Measurements from ENCODE around the gene AGXT2. TPM values are rescaled to one million over a fixed set of nuclear protein-coding genes. Genes with fewer than 3 reads are reported as not detected.
"Not testable (repeated sequence)": the region's sequence is repeated elsewhere in the genome, so short reads cannot be mapped to it uniquely, and the experiment has no call there.

AGXT2 gene
- total and polyA plus RNA-seq, 5 experiments from 2014 or later = not detected

- H3K36me3 Mint-ChIP-seq = no peaks in the 10 kb centered on the region
- POLR2A ChIA-PET = no interaction called here
- no peak overlapping the region for H3K27ac Mint-ChIP-seq
- peaks cover 4 to 22% (median 17%) of the 10 kb centered on the region in 5 donors for H3K27me3 Mint-ChIP-seq
- ATAC-seq (no peak), DNase-seq (no peak)
- H3K9me3 Mint-ChIP-seq = peaks cover 0 to 2% (median 0%) of the 10 kb centered on the region in 9 donors
- H3K4me1 Mint-ChIP-seq = no peaks in the 10 kb centered on the region
- no peak overlapping the region for H3K4me3 Mint-ChIP-seq
These were observed 2.5 kb downstream of the AGXT2 start for GRCh38 chr5:35045280-35045679.

- H3K27me3 Mint-ChIP-seq = peaks cover 6 to 27% (median 21%) of the 10 kb centered on the region in 5 donors
- no peak for ATAC-seq
- no peak overlapping the region for H3K27ac Mint-ChIP-seq
- H3K4me1 Mint-ChIP-seq = no peaks in the 10 kb centered on the region
- no peaks in the 10 kb centered on the region for H3K36me3 Mint-ChIP-seq
- POLR2A ChIA-PET = no interaction called here
- H3K4me3 Mint-ChIP-seq = no peak overlapping the region
- no peak for DNase-seq
- H3K9me3 Mint-ChIP-seq = peaks cover 0 to 2% (median 0%) of the 10 kb centered on the region in 9 donors
These were observed 3.1 kb downstream of the AGXT2 start for GRCh38 chr5:35044649-35045048.

GRCh38 chr5:35042781-35043180 is 5.0 kb downstream of the AGXT2 start:
- POLR2A ChIA-PET = no interaction called here
- Mint-ChIP-seq H3K27me3 (peaks cover 15 to 38% (median 19%) of the 10 kb centered on the region in 5 donors), H3K9me3 (peaks cover 0 to 2% (median 0%) of the 10 kb centered on the region in 9 donors), H3K4me3 (no peak overlapping the region), H3K4me1 (no peaks in the 10 kb centered on the region), H3K27ac (no peak overlapping the region), H3K36me3 (no peaks in the 10 kb centered on the region)
- ATAC-seq (no peak), DNase-seq (no peak)

GRCh38 chr5:35041261-35041660 is 6.5 kb downstream of the AGXT2 start:
- Mint-ChIP-seq H3K27ac (no peak overlapping the region), H3K4me1 (no peaks in the 10 kb centered on the region), H3K27me3 (peaks cover 12 to 50% (median 18%) of the 10 kb centered on the region in 5 donors), H3K9me3 (no peaks in the 10 kb centered on the region), H3K4me3 (no peak overlapping the region), H3K36me3 (no peaks in the 10 kb centered on the region)
- no peak for ATAC-seq
- POLR2A ChIA-PET = no interaction called here
- no peak for DNase-seq

- no peak overlapping the region for H3K4me3 Mint-ChIP-seq
- POLR2A ChIA-PET = no interaction called here
- no peak for ATAC-seq
- H3K4me1 Mint-ChIP-seq = no peaks in the 10 kb centered on the region
- no peak for DNase-seq
- no peaks in the 10 kb centered on the region for H3K9me3 Mint-ChIP-seq
- H3K27me3 Mint-ChIP-seq = peaks cover 16 to 62% (median 20%) of the 10 kb centered on the region in 5 donors
- H3K27ac Mint-ChIP-seq = no peak overlapping the region
- H3K36me3 Mint-ChIP-seq = no peaks in the 10 kb centered on the region
These were observed 8.9 kb downstream of the AGXT2 start for GRCh38 chr5:35038891-35039290.

GRCh38 chr5:35036536-35036935 is 11.2 kb downstream of the AGXT2 start:
- DNase-seq = no peak
- H3K36me3 Mint-ChIP-seq = no peaks in the 10 kb centered on the region
- no peak overlapping the region for H3K4me3 Mint-ChIP-seq
- no peaks in the 10 kb centered on the region for H3K9me3 Mint-ChIP-seq
- POLR2A ChIA-PET = no interaction called here
- H3K27me3 Mint-ChIP-seq = peaks cover 19 to 57% (median 28%) of the 10 kb centered on the region in 5 donors
- no peak overlapping the region for H3K27ac Mint-ChIP-seq
- H3K4me1 Mint-ChIP-seq = no peaks in the 10 kb centered on the region
- ATAC-seq = no peak

GRCh38 chr5:35035929-35036328 is 11.8 kb downstream of the AGXT2 start:
- ATAC-seq, H3K9me3 Mint-ChIP-seq, DNase-seq, H3K27ac Mint-ChIP-seq, POLR2A ChIA-PET, H3K4me1 Mint-ChIP-seq, H3K36me3 Mint-ChIP-seq, H3K4me3 Mint-ChIP-seq: not testable (repeated sequence)
- peaks cover 19 to 57% (median 24%) of the 10 kb centered on the region in 5 donors for H3K27me3 Mint-ChIP-seq

GRCh38 chr5:35035271-35035670 is 12.5 kb downstream of the AGXT2 start:
- DNase-seq (no peak), ATAC-seq (no peak)
- Mint-ChIP-seq H3K27me3 (peaks cover 17 to 53% (median 24%) of the 10 kb centered on the region in 5 donors), H3K9me3 (no peaks in the 10 kb centered on the region), H3K27ac (no peak overlapping the region), H3K4me3 (no peak overlapping the region), H3K4me1 (no peaks in the 10 kb centered on the region), H3K36me3 (no peaks in the 10 kb centered on the region)
- POLR2A ChIA-PET = no interaction called here

- Mint-ChIP-seq H3K4me1 (peaks cover 0 to 2% (median 0%) of the 10 kb centered on the region in 4 donors), H3K9me3 (no peaks in the 10 kb centered on the region), H3K27me3 (peaks cover 9 to 50% (median 24%) of the 10 kb centered on the region in 5 donors), H3K36me3 (no peaks in the 10 kb centered on the region), H3K27ac (no peak overlapping the region), H3K4me3 (no peak overlapping the region)
- POLR2A ChIA-PET = no interaction called here
- DNase-seq (no peak), ATAC-seq (no peak)
These were observed 15.4 kb downstream of the AGXT2 start for GRCh38 chr5:35032356-35032755.

- H3K36me3 Mint-ChIP-seq = no peaks in the 10 kb centered on the region
- ATAC-seq = no peak
- POLR2A ChIA-PET = no interaction called here
- DNase-seq = no peak
- H3K27me3 Mint-ChIP-seq = peaks cover 9 to 39% (median 25%) of the 10 kb centered on the region in 5 donors
- no peak overlapping the region for H3K4me3 Mint-ChIP-seq
- H3K9me3 Mint-ChIP-seq = no peaks in the 10 kb centered on the region
- peaks cover 0 to 2% (median 0%) of the 10 kb centered on the region in 4 donors for H3K4me1 Mint-ChIP-seq
- no peak overlapping the region for H3K27ac Mint-ChIP-seq
These were observed 16.5 kb downstream of the AGXT2 start for GRCh38 chr5:35031276-35031675.

- ATAC-seq = no peak
- H3K27ac Mint-ChIP-seq = no peak overlapping the region
- H3K4me1 Mint-ChIP-seq = peaks cover 0 to 2% (median 0%) of the 10 kb centered on the region in 4 donors
- no peaks in the 10 kb centered on the region for H3K36me3 Mint-ChIP-seq
- POLR2A ChIA-PET = no interaction called here
- H3K9me3 Mint-ChIP-seq = no peaks in the 10 kb centered on the region
- H3K4me3 Mint-ChIP-seq = no peak overlapping the region
- H3K27me3 Mint-ChIP-seq = peaks cover 9 to 36% (median 25%) of the 10 kb centered on the region in 5 donors
- DNase-seq = no peak
These were observed 17.2 kb downstream of the AGXT2 start for GRCh38 chr5:35030426-35031100.

- DNase-seq (no peak), ATAC-seq (no peak)
- Mint-ChIP-seq H3K36me3 (no peaks in the 10 kb centered on the region), H3K4me1 (peaks cover 0 to 2% (median 0%) of the 10 kb centered on the region in 4 donors), H3K27me3 (peaks cover 6 to 27% (median 22%) of the 10 kb centered on the region in 5 donors), H3K27ac (no peak overlapping the region), H3K4me3 (no peak overlapping the region), H3K9me3 (no peaks in the 10 kb centered on the region)
- POLR2A ChIA-PET = no interaction called here
These were observed 18.4 kb downstream of the AGXT2 start for GRCh38 chr5:35029333-35029732.

GRCh38 chr5:35026941-35027340 is 20.8 kb downstream of the AGXT2 start:
- no peak overlapping the region for H3K4me3 Mint-ChIP-seq
- peaks cover 0 to 2% (median 0%) of the 10 kb centered on the region in 4 donors for H3K4me1 Mint-ChIP-seq
- POLR2A ChIA-PET = no interaction called here
- ATAC-seq (no peak), DNase-seq (no peak)
- no peaks in the 10 kb centered on the region for H3K36me3 Mint-ChIP-seq
- no peaks in the 10 kb centered on the region for H3K9me3 Mint-ChIP-seq
- H3K27me3 Mint-ChIP-seq = peaks cover 3 to 26% (median 11%) of the 10 kb centered on the region in 5 donors
- H3K27ac Mint-ChIP-seq = no peak overlapping the region

- POLR2A ChIA-PET = no interaction called here
- Mint-ChIP-seq H3K27ac (no peak overlapping the region), H3K27me3 (peaks cover 3 to 26% (median 11%) of the 10 kb centered on the region in 5 donors)
These were observed 21.4 kb downstream of the AGXT2 start for GRCh38 chr5:35026280-35026840.

More at GRCh38 chr5:35026280-35026840, 21.4 kb downstream of the AGXT2 start:
- DNase-seq (no peak), ATAC-seq (no peak)
- Mint-ChIP-seq H3K9me3 (no peaks in the 10 kb centered on the region), H3K4me1 (peaks cover 0 to 2% (median 0%) of the 10 kb centered on the region in 4 donors), H3K36me3 (no peaks in the 10 kb centered on the region), H3K4me3 (no peak overlapping the region)

All from naive thymus-derived CD8-positive, alpha-beta T cell (primary cell).